HepG2 (cell line): ENCODE results near the gene TNP1. TPM values are rescaled to one million over a fixed set of nuclear protein-coding genes. Genes with fewer than 3 reads are reported as not detected.

Source experiments
- ATAC-seq: fragments of 200-7000 bp; cut with Tn5 transposase; 3 replicates; pipeline ENCODE4 v1.9.1; 2020; ENCODE audit warnings: mild to moderate bottlenecking, moderate library complexity
- BruUV-seq: library from RNA; stranded (reverse); fragments of 400-500 nt; replicated peaks from 2 replicates; lab custom pipeline; 2021; lab: Mats Ljungman, UMichigan
- CTCF ChIA-PET: fragments of 300-600 bp; formaldehyde crosslinking; extraction: SDS; loops from one replicate; lab custom pipeline; 2021; ENCODE audit warnings: low total read pairs, inconsistent platforms, low intra/inter-chr PET ratio; lab: Yijun Ruan, JAX
- POLR2A ChIA-PET: fragments of 350-600 bp; sonication (Branson Sonifier 250); formaldehyde crosslinking; loops from one replicate; lab custom pipeline; 2020; ENCODE audit warnings: antibody characterized with exemption, inconsistent platforms; lab: Yijun Ruan, JAX
- DNase-seq: peaks from one replicate; pipeline ENCODE4 v3.0.0-alpha.2; 2015; ENCODE audit warnings: low spot score
- FAIRE-seq: peaks from 3 replicates; lab custom pipeline; 2011; peaks lifted over from hg19 to GRCh38; lab: Jason Lieb, UNC
- H2AFZ ChIP-seq: one replicate; pipeline ENCODE4 v1.6.1; 2011; ENCODE audit warnings: low read length, inconsistent platforms
- H3K27ac ChIP-seq: fragments of 300-600 bp; 3 replicates; pipeline ENCODE4 v1.8.0; 2011; ENCODE audit warnings: mixed run types, mild to moderate bottlenecking, mixed read lengths, low read length, inconsistent platforms; ENCODE audit not compliant: insufficient read depth; ENCODE audit errors: extremely low read length
- H3K27me3 ChIP-seq, 2 experiments: fragments of 200-600 bp in 1 of 2; 2 replicates in 1 of 2; 3 replicates in 1 of 2; pipeline versions ENCODE4 v1.6.0 to v1.8.0; 2011; ENCODE audit warnings: low read length in 2 of 2, mild to moderate bottlenecking in 2 of 2, moderate library complexity in 2 of 2, inconsistent platforms in 1 of 2; ENCODE audit not compliant: insufficient read depth in 2 of 2, control insufficient read depth in 1 of 2
- H3K36me3 ChIP-seq, 2 experiments: fragments of 200-600 bp in 1 of 2; replicated peaks in 1 of 2; 2 replicates in 1 of 2; 3 replicates in 1 of 2; pipeline versions ENCODE4 v1.5.1 to v1.8.0; 2011; ENCODE audit warnings: low read length in 2 of 2, inconsistent platforms in 1 of 2; ENCODE audit not compliant: insufficient read depth in 2 of 2, control insufficient read depth in 1 of 2
- H3K4me1 ChIP-seq: 2 replicates; pipeline ENCODE4 v1.5.1; 2012; ENCODE audit warnings: low read length, inconsistent platforms; ENCODE audit not compliant: insufficient read depth
- H3K4me2 ChIP-seq: 2 replicates; pipeline ENCODE4 v1.6.0; 2011; ENCODE audit warnings: low read depth, low read length, inconsistent platforms
- H3K4me3 ChIP-seq, 3 experiments: fragments of 200-600 bp in 1 of 3; sonication (generic), shearing (Covaris generic) in 1 of 3; replicated peaks in 1 of 3; 2 replicates each; pipeline ENCODE4 v1.5.1; 2011 to 2016; ENCODE audit warnings: low read length in 3 of 3, inconsistent platforms in 2 of 3, low read depth in 2 of 3, mild to moderate bottlenecking in 2 of 3, control low read depth in 1 of 3, mixed read lengths in 1 of 3; ENCODE audit not compliant: insufficient read depth in 1 of 3
- H3K79me2 ChIP-seq: one replicate; pipeline ENCODE4 v1.6.1; 2011; ENCODE audit warnings: low read length, inconsistent platforms; ENCODE audit not compliant: insufficient read depth
- H3K9ac ChIP-seq: 2 replicates; pipeline ENCODE4 v1.6.0; 2011; ENCODE audit warnings: mild to moderate bottlenecking, low read depth, low read length, inconsistent platforms; ENCODE audit not compliant: insufficient read depth
- H3K9me3 ChIP-seq: 2 replicates; pipeline ENCODE4 v1.5.1; 2012; ENCODE audit warnings: mild to moderate bottlenecking, low read length
- H4K20me1 ChIP-seq: 2 replicates; pipeline ENCODE4 v1.6.0; 2011; ENCODE audit warnings: inconsistent platforms, mild to moderate bottlenecking, low read length, moderate library complexity; ENCODE audit not compliant: insufficient read depth
- ARNT ChIP-seq: fragments of 450-650 bp; IDR thresholded peaks from 2 replicates; pipeline ENCODE4 v1.6.1; 2017
- E2F5 ChIP-seq: sonication (generic); formaldehyde crosslinking; conservative IDR thresholded peaks from 2 replicates; pipeline ENCODE4 v1.4.0; 2020; ENCODE audit warnings: missing genetic modification reagents
- HNF1B ChIP-seq: sonication (generic); formaldehyde crosslinking; IDR thresholded peaks from 2 replicates; pipeline ENCODE4 v1.5.1; 2020; ENCODE audit warnings: mild to moderate bottlenecking, moderate library complexity, missing genetic modification reagents
- HOMEZ ChIP-seq: IDR thresholded peaks from 2 replicates; pipeline ENCODE4 v1.6.1; 2016; ENCODE audit warnings: low read depth
- NR0B2 ChIP-seq: sonication (generic); formaldehyde crosslinking; IDR thresholded peaks from 2 replicates; pipeline ENCODE4 v1.4.0; 2020; ENCODE audit warnings: mild to moderate bottlenecking, missing genetic modification reagents
- PAF1 ChIP-seq: IDR thresholded peaks from 2 replicates; pipeline ENCODE4 v1.6.1; 2016; ENCODE audit warnings: missing genetic modification reagents, missing compliant biosample characterization
- PHF20 ChIP-seq: sonication (generic); formaldehyde crosslinking; IDR thresholded peaks from 2 replicates; pipeline ENCODE4 v1.5.0; 2020; ENCODE audit warnings: mild to moderate bottlenecking, missing genetic modification reagents
- SP5 ChIP-seq: IDR thresholded peaks from 2 replicates; pipeline ENCODE4 v1.6.1; 2016; ENCODE audit warnings: low read depth, borderline replicate concordance
- TFE3 ChIP-seq: IDR thresholded peaks from 2 replicates; pipeline ENCODE4 v1.6.1; 2016
- ZKSCAN8 ChIP-seq: IDR thresholded peaks from 2 replicates; pipeline ENCODE4 v1.6.1; 2016; ENCODE audit warnings: borderline replicate concordance, missing genetic modification reagents, missing compliant biosample characterization
- ZMYM4 ChIP-seq: sonication (generic); formaldehyde crosslinking; IDR thresholded peaks from 2 replicates; pipeline ENCODE4 v1.8.1; 2023; ENCODE audit warnings: mild to moderate bottlenecking, missing genetic modification reagents
- ZNF225 ChIP-seq: sonication (generic); formaldehyde crosslinking; IDR thresholded peaks from 2 replicates; pipeline ENCODE4 v1.4.0; 2020; ENCODE audit warnings: mild to moderate bottlenecking, missing genetic modification reagents
- ZNF44 ChIP-seq: sonication (generic); formaldehyde crosslinking; IDR thresholded peaks from 2 replicates; pipeline ENCODE4 v1.5.1; 2020; ENCODE audit warnings: mild to moderate bottlenecking, missing genetic modification reagents
- ZNF484 ChIP-seq: sonication (generic); formaldehyde crosslinking; IDR thresholded peaks from 2 replicates; pipeline ENCODE4 v1.5.1; 2020; ENCODE audit warnings: mild to moderate bottlenecking, low read depth, missing genetic modification reagents, borderline replicate concordance
- ZNF660 ChIP-seq: sonication (generic); formaldehyde crosslinking; IDR thresholded peaks from 2 replicates; pipeline ENCODE4 v1.5.1; 2020; ENCODE audit warnings: mild to moderate bottlenecking, low read depth, missing genetic modification reagents, borderline replicate concordance
- ZNF710 ChIP-seq: sonication (generic); formaldehyde crosslinking; IDR thresholded peaks from 2 replicates; pipeline ENCODE4 v1.5.0; 2020; ENCODE audit warnings: mild to moderate bottlenecking, missing genetic modification reagents, borderline replicate concordance
- WGBS: methylation state at CpG from one replicate; pipeline ENCODE4 v1.1.6; 2017; ENCODE audit warnings: low lambda C conversion rate; 5-methylcytosine and 5-hydroxymethylcytosine counted together
- in situ Hi-C: cut with HindIII; loops from 2 replicates; pipeline ENCODE4 v1.10.0; 2017; ENCODE audit warnings: low pct_unique_long_range_greater_than_20kb; ENCODE audit not compliant: extremely low pct_ligation_motif_present
- intact Hi-C: fragments of 100-400 bp; cut with micrococcal nuclease; formaldehyde crosslinking; loops from one replicate; pipeline ENCODE4 v1.10.0; 2022; ENCODE audit not compliant: unreplicated experiment
- polyA plus RNA-seq, 8 experiments: library from polyadenylated mRNA; depleted of rRNA in 3 of 8; stranded (reverse) in 7 of 8; unstranded in 1 of 8; fragments of >200 nt; fragmentation: Illumina TruSeq in 4 of 8; extraction: Trizol in 4 of 8; gene quantifications; 2 replicates each; pipeline versions ENCODE4 v1.2.1 to v1.2.3, GENCODE V29; 2011 to 2016; ENCODE audit warnings: low read depth in 4 of 8, missing spikeins in 1 of 8, mixed read lengths in 1 of 8; ENCODE audit not compliant: insufficient read depth in 1 of 8
- total RNA-seq, 5 experiments: library from RNA; depleted of rRNA; stranded (reverse); fragments of >200 nt; fragmentation: Illumina TruSeq; extraction: Trizol; gene quantifications; 2 replicates each; pipeline ENCODE4 v1.2.3, GENCODE V29; 2016; ENCODE audit warnings: low read depth in 1 of 5

TNP1 gene
- total and polyA plus RNA-seq, 2 of the 13 experiments (the other 11 are each of a cell fraction or from before 2014, with no cell fraction given) = not detected

- TF ChIP-seq ZKSCAN8 (CRISPR knock-in tag) = no peak
Observed at GRCh38 chr2:216830346-216830745, 29.5 kb downstream of the TNP1 start (continued).

GRCh38 chr2:216829533-216829932, 30.3 kb downstream of the TNP1 start:
- Histone ChIP-seq H3K4me1 (no peaks in the 10 kb centered on the region), H3K4me2 (no peak overlapping the region), H3K36me3 (no peaks in the 10 kb centered on the region), H3K79me2 (no peaks in the 10 kb centered on the region), H4K20me1 (no peaks in the 10 kb centered on the region), H3K4me3 (no peak overlapping the region), H3K27me3 (peaks cover 0 to 12% of the 10 kb centered on the region in 2 experiments; a peak in 2 of 5 replicates), H2AFZ (no peak overlapping the region), H3K9me3 (no peaks in the 10 kb centered on the region), H3K9ac (no peak overlapping the region), H3K27ac (no peak overlapping the region)
- FAIRE-seq (no peak), ATAC-seq (no peak), DNase-seq (no peak)
- in situ Hi-C loops = no loop called here
- intact Hi-C loops = no loop called here
- ChIA-PET POLR2A (no interaction called here), CTCF (no interaction called here)
- 5% methylated on average over 4 of the region's 4 CpGs for WGBS
- no TSS peak for BruUV-seq
- TF ChIP-seq ZNF710 (CRISPR knock-in tag) (no peak), ZNF660 (CRISPR knock-in tag) (no peak), PAF1 (CRISPR knock-in tag) (no peak), SP5 (no peak), ZNF44 (no peak), TFE3 (no peak), HOMEZ (CRISPR knock-in tag) (no peak), NR0B2 (CRISPR knock-in tag) (no peak), PHF20 (no peak), E2F5 (CRISPR knock-in tag) (no peak), ARNT (no peak), HNF1B (CRISPR knock-in tag) (no peak), ZNF225 (CRISPR knock-in tag) (no peak), ZMYM4 (no peak), ZNF484 (CRISPR knock-in tag) (no peak)
